Activated naive CD4-positive, alpha-beta T cell treated with anti-CD3 and anti-CD28 coated beads for 36 hours (primary cell): ENCODE measurements around the gene HLCS. TPM values are rescaled to one million over a fixed set of nuclear protein-coding genes. Genes with fewer than 3 reads are reported as not detected.
A peak's percentile ranks its signal among the peaks of the same experiment; 100 is the strongest.

Source experiments
- CTCF ChIA-PET: fragments of 350-600 bp; sonication (Branson Sonifier 250); formaldehyde crosslinking; loops from one replicate; lab custom pipeline; 2021; ENCODE audit warnings: antibody characterized with exemption; lab: Charles Lee
- DNase-seq: peaks from one replicate; pipeline ENCODE4 v3.0.0-alpha.2; 2020
- H3K27ac Mint-ChIP-seq: one replicate; pipeline ENCODE4 v1.8.0; 2021; ENCODE audit warnings: mild to moderate bottlenecking, mixed read lengths
- H3K27me3 Mint-ChIP-seq: one replicate; pipeline ENCODE4 v1.8.0; 2021; ENCODE audit warnings: low read depth, mixed read lengths
- H3K36me3 Mint-ChIP-seq: one replicate; pipeline ENCODE4 v1.8.0; 2021; ENCODE audit warnings: low read depth, mixed read lengths
- H3K4me1 Mint-ChIP-seq: one replicate; pipeline ENCODE4 v1.8.0; 2021; ENCODE audit warnings: low read depth, mixed read lengths
- H3K4me3 Mint-ChIP-seq: one replicate; pipeline ENCODE4 v1.8.0; 2021; ENCODE audit warnings: mild to moderate bottlenecking, moderate library complexity, mixed read lengths
- H3K9me3 Mint-ChIP-seq: one replicate; pipeline ENCODE4 v1.8.0; 2021; ENCODE audit warnings: mixed read lengths
- intact Hi-C: fragments of 100-400 bp; cut with micrococcal nuclease; formaldehyde crosslinking; loops from one replicate; pipeline ENCODE4 v1.15.1; 2023
- total RNA-seq, 2 experiments: library from RNA; stranded (reverse); gene quantifications; one replicate each; pipeline ENCODE4 v1.2.3, GENCODE V29; 2021

Gene HLCS
- total RNA-seq, 2 experiments from 2014 or later: 12.5 to 12.6 TPM

- no peak overlapping the region for H3K27ac Mint-ChIP-seq
- intact Hi-C loops: no loop called here
- CTCF ChIA-PET: interaction anchor here (0.6 kb wide), 1 partner anchor 316 kb away, joined by 6 read pairs; no protein-coding TSS in a partner anchor
Measured at GRCh38 chr21:36803816-36804439, 162.5 kb downstream of the HLCS start.

GRCh38 chr21:36803051-36803645, 163.3 kb downstream of the HLCS start:
- H3K4me1 Mint-ChIP-seq: no peaks in the 10 kb centered on the region
- H3K4me3 Mint-ChIP-seq: no peak overlapping the region
- peaks cover 7% of the 10 kb centered on the region for H3K9me3 Mint-ChIP-seq
- no peak for DNase-seq
- H3K27me3 Mint-ChIP-seq: no peaks in the 10 kb centered on the region
- intact Hi-C loops: no loop called here
- H3K36me3 Mint-ChIP-seq: peaks cover 13% of the 10 kb centered on the region
- CTCF ChIA-PET: no interaction called here
- H3K27ac Mint-ChIP-seq: no peak overlapping the region

More at GRCh38 chr21:36803816-36804439, 162.5 kb downstream of the HLCS start:
- DNase-seq: no peak
- no peaks in the 10 kb centered on the region for H3K4me1 Mint-ChIP-seq
- H3K9me3 Mint-ChIP-seq: peaks cover 6% of the 10 kb centered on the region
- no peak overlapping the region for H3K4me3 Mint-ChIP-seq
- no peaks in the 10 kb centered on the region for H3K27me3 Mint-ChIP-seq
- peaks cover 13% of the 10 kb centered on the region for H3K36me3 Mint-ChIP-seq

- Mint-ChIP-seq H3K36me3 (peaks cover 18% of the 10 kb centered on the region), H3K4me1 (no peaks in the 10 kb centered on the region), H3K27me3 (no peaks in the 10 kb centered on the region), H3K9me3 (peaks cover 17% of the 10 kb centered on the region), H3K27ac (no peak overlapping the region), H3K4me3 (no peak overlapping the region)
- CTCF ChIA-PET: no interaction called here
- intact Hi-C loops: no loop called here
- no peak for DNase-seq
Measured at GRCh38 chr21:36800734-36801133, 165.7 kb downstream of the HLCS start.

GRCh38 chr21:36799869-36800268, 166.6 kb downstream of the HLCS start:
- Mint-ChIP-seq H3K9me3 (peaks cover 17% of the 10 kb centered on the region), H3K4me1 (no peaks in the 10 kb centered on the region), H3K36me3 (peaks cover 18% of the 10 kb centered on the region), H3K27me3 (no peaks in the 10 kb centered on the region), H3K4me3 (no peak overlapping the region), H3K27ac (no peak overlapping the region)
- intact Hi-C loops: no loop called here
- CTCF ChIA-PET: no interaction called here
- no peak for DNase-seq

GRCh38 chr21:36798491-36798890, 168.0 kb downstream of the HLCS start:
- Mint-ChIP-seq H3K9me3 (peaks cover 17% of the 10 kb centered on the region), H3K4me3 (no peak overlapping the region), H3K27me3 (no peaks in the 10 kb centered on the region), H3K27ac (no peak overlapping the region), H3K36me3 (peaks cover 14% of the 10 kb centered on the region), H3K4me1 (no peaks in the 10 kb centered on the region)
- CTCF ChIA-PET: no interaction called here
- DNase-seq: no peak
- intact Hi-C loops: no loop called here

- CTCF ChIA-PET: interaction anchor here (0.5 kb wide), 1 partner anchor 248 kb away, joined by 3 read pairs; no protein-coding TSS in a partner anchor
- Mint-ChIP-seq H3K4me1 (no peaks in the 10 kb centered on the region), H3K36me3 (peaks cover 13% of the 10 kb centered on the region), H3K9me3 (peaks cover 17% of the 10 kb centered on the region), H3K27ac (no peak overlapping the region), H3K4me3 (no peak overlapping the region), H3K27me3 (no peaks in the 10 kb centered on the region)
- intact Hi-C loops: no loop called here
- DNase-seq: no peak
Measured at GRCh38 chr21:36796070-36796469, 170.4 kb downstream of the HLCS start.

GRCh38 chr21:36792505-36792967, 173.9 kb downstream of the HLCS start:
- H3K4me1 Mint-ChIP-seq: no peaks in the 10 kb centered on the region
- no peak overlapping the region for H3K4me3 Mint-ChIP-seq
- intact Hi-C loops: no loop called here
- no peaks in the 10 kb centered on the region for H3K27me3 Mint-ChIP-seq
- peak; percentile 15 for DNase-seq
- peaks cover 6% of the 10 kb centered on the region for H3K9me3 Mint-ChIP-seq
- peaks cover 2% of the 10 kb centered on the region for H3K36me3 Mint-ChIP-seq
- no peak overlapping the region for H3K27ac Mint-ChIP-seq
- CTCF ChIA-PET: no interaction called here

GRCh38 chr21:36791695-36792470, 174.6 kb downstream of the HLCS start:
- Mint-ChIP-seq H3K36me3 (peaks cover 2% of the 10 kb centered on the region), H3K27me3 (no peaks in the 10 kb centered on the region), H3K4me1 (no peaks in the 10 kb centered on the region), H3K4me3 (no peak overlapping the region), H3K9me3 (peaks cover 3% of the 10 kb centered on the region), H3K27ac (no peak overlapping the region)
- intact Hi-C loops: no loop called here
- no peak for DNase-seq
- CTCF ChIA-PET: no interaction called here

- CTCF ChIA-PET: no interaction called here
- Mint-ChIP-seq H3K27me3 (no peaks in the 10 kb centered on the region), H3K4me1 (no peaks in the 10 kb centered on the region), H3K36me3 (peaks cover 2% of the 10 kb centered on the region), H3K9me3 (no peaks in the 10 kb centered on the region), H3K4me3 (no peak overlapping the region), H3K27ac (no peak overlapping the region)
- intact Hi-C loops: no loop called here
- no peak for DNase-seq
Measured at GRCh38 chr21:36791180-36791579, 175.3 kb downstream of the HLCS start.

GRCh38 chr21:36790616-36791015, 175.9 kb downstream of the HLCS start:
- Mint-ChIP-seq H3K27me3 (no peaks in the 10 kb centered on the region), H3K36me3 (peaks cover 2% of the 10 kb centered on the region), H3K9me3 (no peaks in the 10 kb centered on the region), H3K27ac (no peak overlapping the region), H3K4me1 (no peaks in the 10 kb centered on the region), H3K4me3 (no peak overlapping the region)
- intact Hi-C loops: no loop called here
- no peak for DNase-seq
- CTCF ChIA-PET: no interaction called here

GRCh38 chr21:36788120-36788638, 178.3 kb downstream of the HLCS start:
- Mint-ChIP-seq H3K27me3 (no peaks in the 10 kb centered on the region), H3K9me3 (no peaks in the 10 kb centered on the region), H3K4me1 (no peaks in the 10 kb centered on the region), H3K27ac (no peak overlapping the region), H3K4me3 (no peak overlapping the region), H3K36me3 (peaks cover 2% of the 10 kb centered on the region)
- CTCF ChIA-PET: no interaction called here
- DNase-seq: no peak
- intact Hi-C loops: no loop called here

- no peak for DNase-seq
- CTCF ChIA-PET: no interaction called here
- Mint-ChIP-seq H3K9me3 (no peaks in the 10 kb centered on the region), H3K27ac (no peak overlapping the region), H3K4me3 (no peak overlapping the region), H3K36me3 (peaks cover 2% of the 10 kb centered on the region), H3K27me3 (no peaks in the 10 kb centered on the region), H3K4me1 (no peaks in the 10 kb centered on the region)
- intact Hi-C loops: no loop called here
Measured at GRCh38 chr21:36786186-36786585, 180.3 kb downstream of the HLCS start.
